Mesendoderm (in vitro differentiated cells): ENCODE data around the gene PPP1R3E. TPM values are rescaled to one million over a fixed set of nuclear protein-coding genes. Genes with fewer than 3 reads are reported as not detected.
A peak's percentile ranks its signal among the peaks of the same experiment; 100 is the strongest.

Source experiments
- DNase-seq: peaks from one replicate; pipeline ENCODE4 v3.0.0; 2013
- H2AK5ac ChIP-seq: 2 replicates; pipeline ENCODE4 v1.6.1; 2013; ENCODE audit warnings: low read length, inconsistent platforms
- H2BK120ac ChIP-seq: 2 replicates; pipeline ENCODE4 v1.6.1; 2013; ENCODE audit warnings: low read depth, mild to moderate bottlenecking, low read length, moderate library complexity, mixed read lengths
- H2BK15ac ChIP-seq: replicated peaks from 2 replicates; pipeline ENCODE4 v1.6.1; 2013; ENCODE audit warnings: low read depth, mild to moderate bottlenecking, moderate library complexity
- H2BK5ac ChIP-seq: 2 replicates; pipeline ENCODE4 v1.6.1; 2013; ENCODE audit warnings: low read length, inconsistent platforms
- H3K18ac ChIP-seq: 2 replicates; pipeline ENCODE4 v1.6.1; 2013; ENCODE audit warnings: mild to moderate bottlenecking, low read length, mixed read lengths
- H3K23ac ChIP-seq: one replicate; pipeline ENCODE4 v1.6.1; 2013; ENCODE audit warnings: low read length
- H3K27ac ChIP-seq: 2 replicates; pipeline ENCODE4 v1.5.1; 2013; ENCODE audit warnings: low read depth, mild to moderate bottlenecking, inconsistent platforms, low read length, moderate library complexity
- H3K27me3 ChIP-seq: 2 replicates; pipeline ENCODE4 v1.6.1; 2013; ENCODE audit warnings: low read length, control low read depth, mild to moderate bottlenecking, inconsistent platforms; ENCODE audit not compliant: insufficient read depth, poor library complexity
- H3K36me3 ChIP-seq: 2 replicates; pipeline ENCODE4 v1.6.1; 2013; ENCODE audit warnings: low read length, inconsistent platforms; ENCODE audit not compliant: control insufficient read depth, insufficient read depth
- H3K4ac ChIP-seq: one replicate; pipeline ENCODE4 v1.6.1; 2013; ENCODE audit warnings: low read depth, mild to moderate bottlenecking, low read length, moderate library complexity
- H3K4me1 ChIP-seq: 2 replicates; pipeline ENCODE4 v1.6.1; 2013; ENCODE audit warnings: low read depth, low read length, inconsistent platforms; ENCODE audit not compliant: control insufficient read depth
- H3K4me2 ChIP-seq: 2 replicates; pipeline ENCODE4 v1.6.1; 2013; ENCODE audit warnings: low read length
- H3K4me3 ChIP-seq: 2 replicates; pipeline ENCODE4 v1.5.1; 2013; ENCODE audit warnings: mild to moderate bottlenecking, low read length
- H3K56ac ChIP-seq: one replicate; pipeline ENCODE4 v1.6.1; 2013; ENCODE audit warnings: low read length
- H3K79me1 ChIP-seq: 2 replicates; pipeline ENCODE4 v1.6.1; 2013; ENCODE audit warnings: low read length, inconsistent platforms
- H3K79me2 ChIP-seq: 2 replicates; pipeline ENCODE4 v1.6.1; 2013; ENCODE audit warnings: mild to moderate bottlenecking, low read length; ENCODE audit not compliant: control insufficient read depth, insufficient read depth
- H3K9ac ChIP-seq: 2 replicates; pipeline ENCODE4 v1.6.1; 2013; ENCODE audit warnings: low read length, inconsistent platforms
- H4K5ac ChIP-seq: one replicate; pipeline ENCODE4 v1.6.1; 2013; ENCODE audit warnings: low read length
- H4K8ac ChIP-seq: one replicate; pipeline ENCODE4 v1.6.1; 2013; ENCODE audit warnings: low read depth, mild to moderate bottlenecking, control low read depth, low read length, moderate library complexity
- WGBS: extraction: QIAGEN DNeasy Blood & Tissue Kit; methylation state at CpG from one replicate; pipeline ENCODE4 v1.1.7; 2013; ENCODE audit warnings: low lambda C conversion rate, missing lambda C conversion rate; ENCODE audit not compliant: insufficient coverage; ENCODE audit errors: extremely low coverage; 5-methylcytosine and 5-hydroxymethylcytosine counted together
- polyA plus RNA-seq, 2 experiments: library from polyadenylated mRNA; stranded (reverse); fragments of 200-250 nt; gene quantifications; one replicate each; pipeline ENCODE4 v1.2.3, GENCODE V29; 2013

PPP1R3E gene, protein sequence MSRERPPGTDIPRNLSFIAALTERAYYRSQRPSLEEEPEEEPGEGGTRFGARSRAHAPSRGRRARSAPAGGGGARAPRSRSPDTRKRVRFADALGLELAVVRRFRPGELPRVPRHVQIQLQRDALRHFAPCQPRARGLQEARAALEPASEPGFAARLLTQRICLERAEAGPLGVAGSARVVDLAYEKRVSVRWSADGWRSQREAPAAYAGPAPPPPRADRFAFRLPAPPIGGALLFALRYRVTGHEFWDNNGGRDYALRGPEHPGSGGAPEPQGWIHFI
- polyA plus RNA-seq (2013, experiment 1 of 2): 1.8 TPM
- polyA plus RNA-seq (2013, experiment 2 of 2): 1.8 TPM

DNA sequence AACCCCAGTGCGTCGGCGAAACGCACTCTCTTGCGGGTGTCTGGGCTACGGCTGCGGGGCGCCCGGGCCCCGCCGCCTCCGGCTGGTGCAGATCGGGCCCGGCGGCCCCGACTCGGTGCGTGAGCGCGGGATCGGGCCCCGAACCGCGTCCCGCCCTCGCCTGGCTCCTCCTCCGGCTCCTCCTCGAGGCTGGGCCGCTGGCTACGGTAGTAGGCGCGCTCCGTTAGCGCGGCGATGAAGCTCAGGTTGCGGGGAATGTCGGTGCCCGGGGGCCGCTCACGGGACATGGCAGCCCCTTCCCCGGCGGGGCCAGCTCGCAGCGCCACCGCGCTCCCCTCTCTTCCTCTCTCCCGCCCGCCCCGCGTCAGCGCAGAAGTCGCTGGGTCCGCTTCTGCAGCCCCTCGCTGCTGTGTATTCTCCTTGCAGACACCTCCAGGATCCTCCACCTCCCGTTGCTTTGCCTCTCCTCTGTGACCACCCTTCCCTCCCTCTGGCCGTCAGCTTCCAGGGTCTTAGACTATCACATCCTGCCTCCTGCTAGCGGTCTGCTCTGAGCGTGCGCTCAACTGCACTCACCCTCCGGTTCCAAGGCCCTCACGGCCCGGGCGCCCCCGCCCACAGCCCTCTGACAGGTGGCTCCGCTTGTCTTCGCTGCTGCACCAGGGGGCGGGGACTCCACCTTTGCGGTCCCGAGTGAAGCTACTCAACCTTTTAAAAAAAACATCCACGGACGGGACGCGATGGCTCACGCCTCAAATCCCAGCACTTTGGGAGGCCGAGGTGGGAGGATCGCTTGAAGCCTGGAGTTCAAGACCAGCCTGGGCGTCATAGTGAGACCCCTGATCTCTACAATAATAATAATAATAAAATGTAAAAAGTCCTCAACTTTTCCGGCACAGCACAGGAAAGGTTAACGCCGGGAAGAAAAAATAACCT lies at the start of gene PPP1R3E:
TSS of gene PPP1R3E (minus strand) at position 570 of the 936 bp plus-strand sequence. CDS start at position 287, 283 bp downstream.
- Histone ChIP-seq H4K8ac (no peak within 1 kb of the TSS), H2BK120ac (no peak within 1 kb of the TSS), H2AK5ac (no peak within 1 kb of the TSS), H3K79me2 (peaks cover 6% of the 10 kb centered on the region), H3K23ac (no peak within 1 kb of the TSS), H3K56ac (peak within 1 kb of the TSS; percentile 95), H3K27ac (peak within 1 kb of the TSS; percentile 31), H3K4ac (no peak within 1 kb of the TSS), H3K4me2 (peak within 1 kb of the TSS; percentile 47), H2BK5ac (no peak within 1 kb of the TSS), H4K5ac (no peak within 1 kb of the TSS), H3K4me3 (peak within 1 kb of the TSS; percentile 1), H2BK15ac (no peak within 1 kb of the TSS), H3K27me3 (no peaks in the 10 kb centered on the region), H3K18ac (peak within 1 kb of the TSS; percentile 16), H3K4me1 (peaks cover 2% of the 10 kb centered on the region), H3K79me1 (peaks cover 6% of the 10 kb centered on the region), H3K36me3 (no peaks in the 10 kb centered on the region), H3K9ac (peak within 1 kb of the TSS; percentile 70)
- no CpG with 5 or more reads among the region's 81 CpGs for WGBS
- peak; percentile 80 for DNase-seq

DNA sequence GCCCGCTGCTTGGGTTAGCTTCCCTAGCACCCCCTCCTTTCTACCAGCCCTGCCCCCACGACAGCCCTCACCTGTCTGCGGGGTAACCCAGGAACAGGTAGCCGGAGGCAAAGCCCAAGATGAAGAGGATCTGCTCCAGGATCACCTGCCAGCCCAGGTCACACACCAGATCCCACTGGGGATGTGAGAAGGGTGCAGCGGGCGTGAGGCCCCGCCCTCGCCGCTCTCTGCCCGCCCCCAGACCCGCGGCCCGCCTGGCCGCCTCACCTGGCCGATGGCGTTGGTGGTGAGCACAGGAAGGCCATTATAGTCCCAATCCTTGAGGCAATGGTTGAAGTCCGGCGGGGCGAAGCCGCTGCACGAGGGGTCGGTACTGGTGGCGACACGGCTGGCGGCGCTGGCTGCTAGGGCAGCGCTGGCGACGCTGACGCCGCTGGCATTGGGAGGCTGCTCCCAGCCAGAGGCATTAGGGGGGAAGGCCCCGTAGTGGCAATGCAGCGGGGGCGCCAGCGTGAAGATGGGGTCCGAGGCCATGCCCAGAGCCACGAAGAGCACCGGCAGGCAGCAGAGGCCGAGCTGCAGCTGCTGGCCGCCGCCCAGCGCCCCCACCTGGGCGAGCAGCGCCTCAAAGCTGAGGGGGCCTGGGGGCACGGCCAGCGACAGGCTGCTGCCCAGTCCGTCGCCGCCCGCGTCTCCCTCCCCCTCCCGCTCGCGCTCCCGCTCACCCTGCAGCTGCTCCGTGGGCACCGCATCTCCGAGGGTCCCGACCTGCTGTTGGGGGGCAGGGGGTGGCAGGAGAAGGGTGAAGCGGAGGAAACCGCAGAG lies 49.2 kb upstream of the PPP1R3E start:
- peak overlapping the region; percentile 17 for H2BK5ac ChIP-seq
- H2BK15ac ChIP-seq: no peak overlapping the region
- H4K8ac ChIP-seq: no peak overlapping the region
- peak overlapping the region; percentile 87 for H3K4me2 ChIP-seq
- H3K18ac ChIP-seq: no peak overlapping the region
- H3K36me3 ChIP-seq: no peaks in the 10 kb centered on the region
- peak overlapping the region; percentile 69 for H3K4me3 ChIP-seq
- peak; percentile 59 for DNase-seq
- H4K5ac ChIP-seq: no peak overlapping the region
- whole genome bisulfite sequencing: no CpG with 5 or more reads among the region's 61 CpGs
- H3K4ac ChIP-seq: no peak overlapping the region
- H2BK120ac ChIP-seq: no peak overlapping the region
- no peaks in the 10 kb centered on the region for H3K79me2 ChIP-seq
- peaks cover 2% of the 10 kb centered on the region for H3K4me1 ChIP-seq
- no peaks in the 10 kb centered on the region for H3K27me3 ChIP-seq
- H2AK5ac ChIP-seq: no peak overlapping the region
- peak overlapping the region; percentile 33 for H3K23ac ChIP-seq
- peak overlapping the region; percentile 95 for H3K56ac ChIP-seq
- H3K27ac ChIP-seq: no peak overlapping the region
- H3K9ac ChIP-seq: peak overlapping the region; percentile 87
- H3K79me1 ChIP-seq: no peaks in the 10 kb centered on the region

DNA sequence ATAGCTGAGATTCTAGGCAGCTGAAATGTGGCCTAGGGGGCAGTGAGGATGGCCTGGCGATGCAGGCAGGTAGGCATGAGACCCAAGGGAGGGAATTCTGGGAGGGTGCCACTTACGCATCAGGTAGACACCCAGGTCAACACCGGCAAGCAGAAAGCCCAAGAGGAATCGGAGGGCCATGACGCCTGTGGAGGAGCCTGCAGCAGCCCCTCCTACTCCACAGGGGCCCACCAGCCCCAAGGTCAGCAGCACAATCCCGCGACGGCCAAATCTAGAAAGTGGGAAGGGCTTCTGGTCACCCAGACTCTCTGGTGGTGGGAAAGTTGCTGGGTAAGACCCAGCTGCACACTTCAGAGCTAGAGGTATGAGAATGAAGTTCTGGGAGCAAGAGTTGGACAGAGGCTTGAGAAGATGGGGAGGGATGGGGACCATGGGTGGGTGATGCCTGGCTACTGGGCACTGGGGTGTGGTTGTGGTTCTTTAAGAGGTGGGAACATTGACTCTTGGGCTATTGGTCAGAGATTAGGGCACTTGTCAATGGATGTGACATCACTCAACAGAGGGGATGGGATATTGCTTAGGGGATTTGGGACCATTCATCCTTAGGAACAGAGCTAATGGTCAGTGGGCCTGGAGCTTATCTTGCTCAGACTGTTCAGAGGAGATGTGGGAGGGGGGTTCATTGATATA lies 46.6 kb upstream of the PPP1R3E start:
- Histone ChIP-seq H3K36me3 (no peaks in the 10 kb centered on the region), H2BK5ac (no peak overlapping the region), H3K4me1 (peaks cover 2% of the 10 kb centered on the region), H3K4me3 (no peak overlapping the region), H3K18ac (no peak overlapping the region), H3K27me3 (no peaks in the 10 kb centered on the region), H2AK5ac (no peak overlapping the region), H3K56ac (no peak overlapping the region), H4K8ac (no peak overlapping the region), H3K79me2 (no peaks in the 10 kb centered on the region), H3K27ac (no peak overlapping the region), H3K23ac (no peak overlapping the region), H2BK120ac (no peak overlapping the region), H2BK15ac (no peak overlapping the region), H3K79me1 (no peaks in the 10 kb centered on the region), H4K5ac (no peak overlapping the region), H3K9ac (no peak overlapping the region), H3K4ac (no peak overlapping the region), H3K4me2 (no peak overlapping the region)
- DNase-seq: no peak
- WGBS: no CpG with 5 or more reads among the region's 8 CpGs

DNA sequence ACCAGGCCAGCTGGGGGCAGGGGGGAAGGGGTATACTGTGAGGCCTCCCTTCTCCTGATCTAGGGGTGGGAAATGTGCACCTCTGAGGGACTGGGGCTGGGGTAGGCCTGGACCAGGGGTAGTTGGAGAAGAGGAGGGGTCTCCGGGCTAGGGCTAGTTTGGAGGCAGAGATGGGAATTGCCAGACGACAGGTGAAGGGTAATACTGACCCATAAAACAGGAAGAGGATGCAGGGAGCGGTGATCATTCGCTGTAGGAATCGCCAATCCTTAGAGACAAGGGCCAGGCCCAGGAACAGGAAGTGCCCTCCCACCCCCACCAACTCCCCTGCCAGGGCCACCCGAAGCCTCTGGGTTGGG lies 45.6 kb upstream of the PPP1R3E start:
- no peak overlapping the region for H2BK5ac ChIP-seq
- H3K23ac ChIP-seq: no peak overlapping the region
- H4K8ac ChIP-seq: no peak overlapping the region
- WGBS: no CpG with 5 or more reads among the region's 6 CpGs
- no peak overlapping the region for H3K9ac ChIP-seq
- H2BK15ac ChIP-seq: no peak overlapping the region
- no peaks in the 10 kb centered on the region for H3K27me3 ChIP-seq
- no peaks in the 10 kb centered on the region for H3K79me1 ChIP-seq
- peak; percentile 29 for DNase-seq
- no peak overlapping the region for H2AK5ac ChIP-seq
- no peak overlapping the region for H3K27ac ChIP-seq
- H3K18ac ChIP-seq: no peak overlapping the region
- H3K4me1 ChIP-seq: peaks cover 2% of the 10 kb centered on the region
- H3K4ac ChIP-seq: no peak overlapping the region
- no peak overlapping the region for H4K5ac ChIP-seq
- no peak overlapping the region for H3K56ac ChIP-seq
- H3K4me2 ChIP-seq: no peak overlapping the region
- H3K36me3 ChIP-seq: no peaks in the 10 kb centered on the region
- H3K79me2 ChIP-seq: no peaks in the 10 kb centered on the region
- H3K4me3 ChIP-seq: no peak overlapping the region
- H2BK120ac ChIP-seq: no peak overlapping the region
